Caco-2 (cell line): ENCODE measurements around the gene CSK. TPM values are rescaled to one million over a fixed set of nuclear protein-coding genes. Genes with fewer than 3 reads are reported as not detected.

Experiments
- BruUV-seq: library from RNA; stranded (reverse); fragments of 400-500 nt; replicated peaks from 2 replicates; lab custom pipeline; 2021; lab: Mats Ljungman, UMichigan
- CTCF ChIA-PET: fragments of 300-600 bp; sonication (Branson Sonifier 250); formaldehyde crosslinking; loops from one replicate; lab custom pipeline; 2022; ENCODE audit warnings: antibody characterized with exemption; lab: Charles Lee
- POLR2A ChIA-PET: fragments of 300-600 bp; sonication (Branson Sonifier 250); formaldehyde crosslinking; loops from one replicate; lab custom pipeline; 2022; ENCODE audit warnings: antibody characterized with exemption; lab: Charles Lee
- DNase-seq, 2 experiments: peaks; one replicate each; pipeline versions ENCODE4 v3.0.0 to v3.0.0-alpha.2; 2020 to 2022
- H3K27me3 ChIP-seq: replicated peaks from 2 replicates; pipeline ENCODE4 v1.6.0; 2011; ENCODE audit warnings: low read length; ENCODE audit not compliant: control insufficient read depth, insufficient read depth
- H3K36me3 ChIP-seq: 2 replicates; pipeline ENCODE4 v1.5.1; 2011; ENCODE audit warnings: low read length; ENCODE audit not compliant: control insufficient read depth, insufficient read depth
- H3K4me1 ChIP-seq: fragments of 250-450 bp; sonication (Bioruptor Pico); 2 replicates; pipeline ENCODE4 v1.5.1; 2020; ENCODE audit warnings: mild to moderate bottlenecking
- H3K4me3 ChIP-seq: 2 replicates; pipeline ENCODE4 v1.5.1; 2011; ENCODE audit warnings: low read depth, mild to moderate bottlenecking, control low read depth, low read length
- H3K9me3 ChIP-seq: fragments of 250-450 bp; sonication (Bioruptor Pico); 2 replicates; pipeline ENCODE4 v1.5.1; 2020; ENCODE audit warnings: mild to moderate bottlenecking, moderate library complexity
- H3K27ac Mint-ChIP-seq: one replicate; pipeline ENCODE4 v1.8.0; 2022; ENCODE audit warnings: mixed read lengths; ENCODE audit not compliant: unreplicated experiment
- H3K27me3 Mint-ChIP-seq: one replicate; pipeline ENCODE4 v1.8.0; 2022; ENCODE audit warnings: mixed read lengths; ENCODE audit not compliant: insufficient read depth, unreplicated experiment
- H3K36me3 Mint-ChIP-seq: one replicate; pipeline ENCODE4 v1.8.0; 2022; ENCODE audit warnings: mild to moderate bottlenecking, mixed read lengths; ENCODE audit not compliant: insufficient read depth, unreplicated experiment
- H3K4me1 Mint-ChIP-seq: one replicate; pipeline ENCODE4 v1.8.0; 2022; ENCODE audit warnings: low read depth, mixed read lengths; ENCODE audit not compliant: unreplicated experiment
- H3K4me3 Mint-ChIP-seq: one replicate; pipeline ENCODE4 v1.8.0; 2022; ENCODE audit warnings: mild to moderate bottlenecking, moderate library complexity, mixed read lengths; ENCODE audit not compliant: unreplicated experiment
- H3K9me3 Mint-ChIP-seq: one replicate; pipeline ENCODE4 v1.8.0; 2022; ENCODE audit warnings: mixed read lengths; ENCODE audit not compliant: unreplicated experiment
- CTCF ChIP-seq, 2 experiments: fragments of 200-600 bp in 1 of 2; IDR thresholded peaks; 1 replicate in 1 of 2; 2 replicates in 1 of 2; pipeline versions ENCODE4 v1.5.1 to v1.8.0; 2011 to 2022; ENCODE audit warnings: antibody characterized with exemption in 1 of 2, control low read depth in 1 of 2, inconsistent platforms in 1 of 2, low read depth in 1 of 2, low read length in 1 of 2, mild to moderate bottlenecking in 1 of 2, moderate library complexity in 1 of 2; ENCODE audit not compliant: insufficient read depth in 1 of 2, severe bottlenecking in 1 of 2, unreplicated experiment in 1 of 2
- intact Hi-C: fragments of 100-400 bp; cut with micrococcal nuclease; formaldehyde crosslinking; loops from one replicate; pipeline ENCODE4 v1.10.0; 2022; ENCODE audit not compliant: unreplicated experiment
- total RNA-seq: library from RNA; stranded (reverse); gene quantifications from 2 replicates; pipeline ENCODE4 v1.2.3, GENCODE V29; 2022

CSK gene
- total RNA-seq, 1 experiment from 2014 or later, result 62.7 TPM

- Mint-ChIP-seq H3K27ac (no peak overlapping the region), H3K27me3 (peaks cover under 1% of the 10 kb centered on the region), H3K36me3 (peaks cover 19% of the 10 kb centered on the region), H3K9me3 (no peaks in the 10 kb centered on the region), H3K4me3 (no peak overlapping the region), H3K4me1 (no peaks in the 10 kb centered on the region)
- no peak overlapping the region for H3K4me3 ChIP-seq
- ChIA-PET CTCF (interaction anchor here (0.5 to 0.6 kb wide), 3 partner anchors 18 to 54 kb away, joined by 3 read pairs; no protein-coding TSS in a partner anchor), POLR2A (no interaction called here)
- H3K4me1 ChIP-seq, result no peaks in the 10 kb centered on the region
- intact Hi-C loops, result loop anchor here (2.0 kb wide), 1 partner anchor 27 kb away; no protein-coding TSS in a partner anchor
- H3K36me3 ChIP-seq, result no peaks in the 10 kb centered on the region
- BruUV-seq, result no TSS peak
- H3K27me3 ChIP-seq, result no peaks in the 10 kb centered on the region
- TF ChIP-seq CTCF (IDR thresholded peaks at IDR 0.05; ENCODE audit: insufficient read depth in 1 of 2, low read depth in 1 of 2, low read length in 1 of 2, severe bottlenecking in 1 of 2, unreplicated experiment in 1 of 2), result no peak
- DNase-seq, result no peak
- no peaks in the 10 kb centered on the region for H3K9me3 ChIP-seq
Measured at GRCh38 chr15:74808078-74808839, 26.4 kb downstream of the CSK start.

GRCh38 chr15:74808840-74809229 lies 27.0 kb downstream of the CSK start:
- H3K27ac Mint-ChIP-seq, result no peak overlapping the region
- peak in 1 of 2 experiments; percentile 22 for TF ChIP-seq CTCF (IDR thresholded peaks at IDR 0.05; ENCODE audit: insufficient read depth in 1 of 2, low read depth in 1 of 2, low read length in 1 of 2, severe bottlenecking in 1 of 2, unreplicated experiment in 1 of 2)
- H3K36me3 ChIP-seq, result no peaks in the 10 kb centered on the region
- no peaks in the 10 kb centered on the region for H3K4me1 Mint-ChIP-seq
- no peaks in the 10 kb centered on the region for H3K4me1 ChIP-seq
- no peaks in the 10 kb centered on the region for H3K9me3 ChIP-seq
- no peak for DNase-seq
- intact Hi-C loops, result loop anchor here (2.0 kb wide), 1 partner anchor 26 kb away; no protein-coding TSS in a partner anchor
- H3K27me3 Mint-ChIP-seq, result peaks cover 3% of the 10 kb centered on the region
- H3K4me3 Mint-ChIP-seq, result no peak overlapping the region
- H3K36me3 Mint-ChIP-seq, result peaks cover 19% of the 10 kb centered on the region
- POLR2A ChIA-PET, result no interaction called here
- H3K4me3 ChIP-seq, result no peak overlapping the region
- no TSS peak for BruUV-seq
- H3K9me3 Mint-ChIP-seq, result no peaks in the 10 kb centered on the region
- CTCF ChIA-PET, result interaction anchor here (0.5 to 0.6 kb wide), 2 partner anchors 23 to 54 kb away, joined by 3 read pairs; no protein-coding TSS in a partner anchor
- no peaks in the 10 kb centered on the region for H3K27me3 ChIP-seq

- ChIA-PET POLR2A (no interaction called here), CTCF (interaction anchor here (0.5 to 0.6 kb wide), 2 partner anchors 22 to 53 kb away, joined by 3 read pairs; no protein-coding TSS in a partner anchor)
- Mint-ChIP-seq H3K4me1 (no peaks in the 10 kb centered on the region), H3K27me3 (peaks cover 3% of the 10 kb centered on the region), H3K9me3 (no peaks in the 10 kb centered on the region), H3K27ac (no peak overlapping the region), H3K4me3 (no peak overlapping the region), H3K36me3 (peaks cover 15% of the 10 kb centered on the region)
- Histone ChIP-seq H3K36me3 (no peaks in the 10 kb centered on the region), H3K9me3 (no peaks in the 10 kb centered on the region), H3K4me1 (no peaks in the 10 kb centered on the region), H3K4me3 (no peak overlapping the region), H3K27me3 (no peaks in the 10 kb centered on the region)
- intact Hi-C loops, result loop anchor here (2.0 kb wide), 1 partner anchor 26 kb away; no protein-coding TSS in a partner anchor
- BruUV-seq, result no TSS peak
- DNase-seq, result no peak
- no peak for TF ChIP-seq CTCF (IDR thresholded peaks at IDR 0.05; ENCODE audit: insufficient read depth in 1 of 2, low read depth in 1 of 2, low read length in 1 of 2, severe bottlenecking in 1 of 2, unreplicated experiment in 1 of 2)
Measured at GRCh38 chr15:74809242-74809641, 27.4 kb downstream of the CSK start.
